ENCODE results near the gene NLGN3.
A peak's percentile ranks its signal among the peaks of the same experiment; 100 is the strongest.

NLGN3 gene

DNA sequence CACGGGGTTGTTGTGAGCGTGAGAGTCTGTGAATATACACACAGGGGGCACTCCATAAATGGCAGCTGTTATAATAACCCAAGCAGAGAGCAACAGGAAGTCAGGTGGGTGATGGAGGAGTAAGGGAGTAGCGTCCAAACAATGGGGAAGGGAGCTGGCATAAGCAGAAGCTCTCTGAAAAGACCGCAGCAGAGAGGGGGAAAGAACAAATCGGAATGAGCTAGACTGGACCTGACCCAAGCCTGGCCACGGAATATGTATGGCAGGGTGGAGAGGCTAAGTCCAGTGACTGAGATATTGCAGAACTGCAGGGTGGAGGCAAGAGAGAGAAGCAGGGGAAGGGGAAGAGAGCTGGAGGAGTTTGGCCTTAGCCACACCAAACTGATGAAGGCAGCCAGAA, 71.8 kb downstream of the NLGN3 start:
- DNase-seq, result peak; percentile 18

GRCh38 chrX:71217298-71217697, 72.7 kb downstream of the NLGN3 start:
- no peak for DNase-seq
